Peyer's patch (tissue), 4 donors: ENCODE results near the gene SPTB. TPM values are rescaled to one million over a fixed set of nuclear protein-coding genes. Genes with fewer than 3 reads are reported as not detected.

Experiments
- DNase-seq, 3 donors: peaks; one replicate each; pipeline ENCODE4 v3.0.0-alpha.2; 2017 to 2019
- H3K27ac ChIP-seq, 4 donors: fragments of 200-600 bp; sonication (generic); one replicate each; pipeline ENCODE4 v1.5.1; 2016 to 2019
- H3K27me3 ChIP-seq, 2 donors: fragments of 200-600 bp; sonication (generic); one replicate each; pipeline ENCODE4 v1.5.1; 2019
- H3K36me3 ChIP-seq, 3 donors: fragments of 200-600 bp; sonication (generic); one replicate each; pipeline ENCODE4 v1.5.1; 2016 to 2019
- H3K4me1 ChIP-seq, 4 donors: fragments of 200-600 bp; sonication (generic); one replicate each; pipeline ENCODE4 v1.5.1; 2016 to 2019
- H3K4me3 ChIP-seq, 4 donors: fragments of 200-600 bp; sonication (generic); 1 replicate in 3 of 4; 2 replicates in 1 of 4; pipeline ENCODE4 v1.5.1; 2016 to 2019; ENCODE audit warnings: mild to moderate bottlenecking in 1 of 4
- H3K9me3 ChIP-seq, 4 donors: fragments of 200-600 bp; sonication (generic); one replicate each; pipeline ENCODE4 v1.5.1; 2016 to 2019; ENCODE audit warnings: mild to moderate bottlenecking in 1 of 4
- CTCF ChIP-seq, 6 experiments: fragments of 450-650 bp in 4 of 6; fragments of 200-600 bp in 2 of 6; sonication (generic) in 1 of 6; IDR thresholded peaks; one replicate each; pipeline ENCODE4 v1.5.1; 2017 to 2019; ENCODE audit warnings: antibody characterized with exemption in 6 of 6, mild to moderate bottlenecking in 3 of 6, moderate library complexity in 1 of 6
- POLR2A ChIP-seq, 2 donors: fragments of 450-650 bp; IDR thresholded peaks; one replicate each; pipeline ENCODE4 v1.5.1; 2017; ENCODE audit warnings: antibody characterized with exemption in 2 of 2, mild to moderate bottlenecking in 2 of 2, moderate library complexity in 2 of 2
- total RNA-seq, 4 donors: library from RNA; depleted of rRNA; stranded (reverse); fragments of >200 nt; gene quantifications; one replicate each; pipeline ENCODE4 v1.1.0, GENCODE V29; 2016

SPTB gene
- total RNA-seq, 4 donors from 2014 or later: 0.57 to 2.5 (median 0.94) TPM; not detected in 1

GRCh38 chr14:64757601-64758000 is 122.1 kb downstream of the SPTB start:
- DNase-seq: no peak
- Histone ChIP-seq H3K27me3 (no peaks in the 10 kb centered on the region), H3K4me1 (peaks cover 0 to 32% (median 9%) of the 10 kb centered on the region in 4 donors), H3K4me3 (no peak overlapping the region), H3K9me3 (no peaks in the 10 kb centered on the region), H3K36me3 (no peaks in the 10 kb centered on the region), H3K27ac (no peak overlapping the region)
- TF ChIP-seq CTCF (IDR thresholded peaks at IDR 0.05) (no peak), POLR2A (IDR thresholded peaks at IDR 0.05) (no peak)

GRCh38 chr14:64756712-64757111 is 123.0 kb downstream of the SPTB start:
- no peak for DNase-seq
- Histone ChIP-seq H3K27ac (no peak overlapping the region), H3K4me1 (peaks cover 0 to 23% (median 1%) of the 10 kb centered on the region in 4 donors), H3K36me3 (no peaks in the 10 kb centered on the region), H3K9me3 (no peaks in the 10 kb centered on the region), H3K27me3 (no peaks in the 10 kb centered on the region), H3K4me3 (no peak overlapping the region)
- TF ChIP-seq CTCF (IDR thresholded peaks at IDR 0.05): no peak
- TF ChIP-seq POLR2A (IDR thresholded peaks at IDR 0.05): no peak

GRCh38 chr14:64755781-64756221 is 123.9 kb downstream of the SPTB start:
- H3K27me3 ChIP-seq: no peaks in the 10 kb centered on the region
- no peaks in the 10 kb centered on the region for H3K9me3 ChIP-seq
- DNase-seq: peak; percentile 18 to 82 (median 74)
- H3K27ac ChIP-seq: peak overlapping the region in 1 of 4 donors; percentile 15
- H3K36me3 ChIP-seq: no peaks in the 10 kb centered on the region
- no peak overlapping the region for H3K4me3 ChIP-seq
- H3K4me1 ChIP-seq: peaks cover 0 to 18% (median 0%) of the 10 kb centered on the region in 4 donors
- TF ChIP-seq CTCF (IDR thresholded peaks at IDR 0.05) (no peak), POLR2A (IDR thresholded peaks at IDR 0.05) (peak in 1 of 2 donors; percentile 12)

DNA sequence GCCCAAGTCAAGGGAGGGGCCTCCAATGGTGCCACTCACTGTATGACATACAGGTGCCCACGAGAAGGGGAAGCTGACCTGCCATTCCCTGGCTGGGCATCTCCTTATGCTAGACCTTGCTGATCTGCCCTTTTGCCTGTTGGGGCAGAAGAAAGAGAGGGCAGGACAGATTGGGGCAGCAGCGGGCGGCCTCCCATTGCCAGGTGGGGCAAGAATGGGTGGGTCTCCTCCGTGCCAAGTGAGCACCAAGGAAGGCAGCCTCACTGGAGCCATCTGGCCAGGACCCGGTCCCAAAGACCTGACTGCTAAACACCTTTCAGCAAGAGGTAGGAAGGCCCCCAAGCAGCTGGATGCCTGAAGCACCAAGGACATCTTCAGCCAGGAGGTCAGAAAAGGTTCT is 125.0 kb downstream of the SPTB start:
- Histone ChIP-seq H3K4me3 (no peak overlapping the region), H3K9me3 (no peaks in the 10 kb centered on the region), H3K27ac (no peak overlapping the region), H3K4me1 (peaks cover 0 to 18% (median 0%) of the 10 kb centered on the region in 4 donors), H3K27me3 (no peaks in the 10 kb centered on the region), H3K36me3 (no peaks in the 10 kb centered on the region)
- TF ChIP-seq POLR2A (IDR thresholded peaks at IDR 0.05): no peak
- TF ChIP-seq CTCF (IDR thresholded peaks at IDR 0.05): no peak
- DNase-seq: no peak

GRCh38 chr14:64753999-64754398 is 125.7 kb downstream of the SPTB start:
- no peak for DNase-seq
- no peaks in the 10 kb centered on the region for H3K27me3 ChIP-seq
- no peak overlapping the region for H3K4me3 ChIP-seq
- no peaks in the 10 kb centered on the region for H3K36me3 ChIP-seq
- no peaks in the 10 kb centered on the region for H3K9me3 ChIP-seq
- H3K27ac ChIP-seq: no peak overlapping the region
- H3K4me1 ChIP-seq: peaks cover 0 to 17% (median 0%) of the 10 kb centered on the region in 4 donors
- TF ChIP-seq CTCF (IDR thresholded peaks at IDR 0.05) (no peak), POLR2A (IDR thresholded peaks at IDR 0.05) (no peak)

DNA sequence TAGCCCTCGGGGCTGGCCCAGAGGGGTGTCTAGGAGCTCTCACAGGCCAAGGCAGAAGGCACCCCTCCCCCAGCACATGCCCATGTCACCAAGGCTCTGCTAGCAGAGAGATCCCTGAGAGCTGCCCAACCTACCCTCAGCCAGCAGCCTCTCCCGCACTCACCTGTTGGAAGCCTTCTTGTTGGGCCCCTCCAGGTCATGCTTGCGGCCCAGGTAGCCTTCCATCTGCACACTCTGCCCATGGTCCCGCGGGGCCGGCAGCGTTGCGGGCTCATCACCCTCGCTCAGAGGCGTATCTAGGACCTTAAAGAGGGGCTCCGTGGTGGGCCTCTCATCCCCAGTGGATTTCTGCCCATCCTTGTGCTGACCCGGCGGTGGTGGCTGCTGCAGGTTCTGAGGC is 126.3 kb downstream of the SPTB start:
- no peaks in the 10 kb centered on the region for H3K36me3 ChIP-seq
- TF ChIP-seq POLR2A (IDR thresholded peaks at IDR 0.05) (no peak), CTCF (IDR thresholded peaks at IDR 0.05) (no peak)
- H3K27me3 ChIP-seq: no peaks in the 10 kb centered on the region
- H3K27ac ChIP-seq: no peak overlapping the region
- DNase-seq: no peak
- peaks cover 0 to 10% (median 0%) of the 10 kb centered on the region in 4 donors for H3K4me1 ChIP-seq
- H3K4me3 ChIP-seq: no peak overlapping the region
- no peaks in the 10 kb centered on the region for H3K9me3 ChIP-seq
